Common myeloid progenitor, CD34-positive (primary cell): Measurements from ENCODE around the gene TNIK.
A peak's percentile ranks its signal among the peaks of the same experiment; 100 is the strongest.

Experiments used
- CTCF ChIA-PET: fragments of 350-600 bp; sonication (Branson Sonifier 250); formaldehyde crosslinking; loops from one replicate; lab custom pipeline; 2021; ENCODE audit warnings: antibody characterized with exemption; lab: Charles Lee
- POLR2A ChIA-PET: fragments of 350-600 bp; sonication (Branson Sonifier 250); formaldehyde crosslinking; loops from one replicate; lab custom pipeline; 2021; ENCODE audit warnings: antibody characterized with exemption; lab: Charles Lee
- DNase-seq, 3 donors: peaks; one replicate each; pipeline versions ENCODE4 v3.0.0 to v3.0.0-alpha.2; 2013
- H3K27ac ChIP-seq, 2 experiments: 1 replicate in 1 of 2; 2 replicates in 1 of 2; pipeline ENCODE4 v1.7.0; 2013; ENCODE audit warnings: inconsistent platforms in 2 of 2, low read length in 2 of 2, mild to moderate bottlenecking in 2 of 2, low read depth in 1 of 2, moderate library complexity in 1 of 2; ENCODE audit not compliant: severe bottlenecking in 2 of 2, insufficient read depth in 1 of 2, poor library complexity in 1 of 2
- H3K27me3 ChIP-seq, 5 experiments: replicated peaks in 2 of 5; 1 replicate in 3 of 5; 2 replicates in 2 of 5; pipeline versions ENCODE4 v1.6.1 to v1.7.0; 2013; ENCODE audit warnings: low read length in 4 of 5, mild to moderate bottlenecking in 2 of 5, moderate library complexity in 2 of 5, inconsistent platforms in 1 of 5; ENCODE audit not compliant: insufficient read depth in 5 of 5, control insufficient read depth in 4 of 5
- H3K36me3 ChIP-seq, 4 experiments: 1 replicate in 2 of 4; 2 replicates in 2 of 4; pipeline versions ENCODE4 v1.6.1 to v1.7.0; 2013; ENCODE audit warnings: low read length in 3 of 4, control low read depth in 1 of 4, mild to moderate bottlenecking in 1 of 4; ENCODE audit not compliant: control insufficient read depth in 4 of 4, insufficient read depth in 4 of 4
- H3K4me1 ChIP-seq, 4 experiments: 1 replicate in 3 of 4; 2 replicates in 1 of 4; pipeline versions ENCODE4 v1.6.1 to v1.7.1; 2013; ENCODE audit warnings: low read length in 3 of 4, mild to moderate bottlenecking in 3 of 4, control low read depth in 1 of 4, inconsistent platforms in 1 of 4, moderate library complexity in 1 of 4; ENCODE audit not compliant: control insufficient read depth in 4 of 4, insufficient read depth in 4 of 4; ENCODE audit errors: control extremely low read depth in 1 of 4
- H3K4me3 ChIP-seq, 7 experiments: 1 replicate in 4 of 7; 2 replicates in 3 of 7; pipeline versions ENCODE4 v1.5.1 to v1.7.0; 2013; ENCODE audit warnings: mild to moderate bottlenecking in 7 of 7, low read length in 6 of 7, moderate library complexity in 6 of 7, inconsistent platforms in 2 of 7, low read depth in 2 of 7, control low read depth in 1 of 7; ENCODE audit not compliant: insufficient read depth in 4 of 7, control insufficient read depth in 1 of 7; ENCODE audit errors: extremely low read depth in 1 of 7
- H3K9me3 ChIP-seq, 5 experiments: 1 replicate in 4 of 5; 2 replicates in 1 of 5; pipeline versions ENCODE4 v1.6.1 to v1.7.1; 2013; ENCODE audit warnings: low read length in 4 of 5, mild to moderate bottlenecking in 2 of 5, inconsistent platforms in 1 of 5, low read depth in 1 of 5, moderate library complexity in 1 of 5; ENCODE audit not compliant: control insufficient read depth in 4 of 5, insufficient read depth in 2 of 5; ENCODE audit errors: control extremely low read depth in 1 of 5
- WGBS: methylation state at CpG from one replicate; pipeline ENCODE4 v1.1.5; 2013; ENCODE audit not compliant: insufficient coverage; 5-methylcytosine and 5-hydroxymethylcytosine counted together

TNIK gene

GRCh38 chr3:171378586-171378985 is 81.6 kb downstream of the TNIK start:
- CTCF ChIA-PET: no interaction called here

GRCh38 chr3:171377859-171378258 is 82.3 kb downstream of the TNIK start:
- no peaks in the 10 kb centered on the region for H3K36me3 ChIP-seq
- ChIA-PET POLR2A (no interaction called here), CTCF (interaction anchor here (1.5 kb wide), 1 partner anchor 29 kb away, joined by 3 read pairs; no protein-coding TSS in a partner anchor)
- WGBS: no CpG with 5 or more reads among the region's 1 CpG
- no peaks in the 10 kb centered on the region for H3K27me3 ChIP-seq
- H3K4me1 ChIP-seq: peaks cover 10 to 38% (median 24%) of the 10 kb centered on the region in 4 experiments
- no peak overlapping the region for H3K4me3 ChIP-seq
- no peak overlapping the region for H3K27ac ChIP-seq
- no peak for DNase-seq
- H3K9me3 ChIP-seq: no peaks in the 10 kb centered on the region

More at GRCh38 chr3:171378586-171378985, 81.6 kb downstream of the TNIK start:
- 100% methylated on average over 1 of the region's 5 CpGs for WGBS
- Histone ChIP-seq H3K9me3 (no peaks in the 10 kb centered on the region), H3K27ac (no peak overlapping the region), H3K27me3 (no peaks in the 10 kb centered on the region), H3K4me1 (peaks cover 10 to 36% (median 24%) of the 10 kb centered on the region in 4 experiments), H3K4me3 (no peak overlapping the region), H3K36me3 (no peaks in the 10 kb centered on the region)
- POLR2A ChIA-PET: no interaction called here
- no peak for DNase-seq

GRCh38 chr3:171376596-171376947 is 83.6 kb downstream of the TNIK start:
- no peak overlapping the region for H3K27ac ChIP-seq
- ChIA-PET POLR2A (no interaction called here), CTCF (interaction anchor here (1.5 kb wide), 1 partner anchor 27 kb away, joined by 3 read pairs; no protein-coding TSS in a partner anchor)
- no peaks in the 10 kb centered on the region for H3K27me3 ChIP-seq
- H3K4me1 ChIP-seq: peaks cover 10 to 41% (median 24%) of the 10 kb centered on the region in 4 experiments
- H3K36me3 ChIP-seq: no peaks in the 10 kb centered on the region
- no peaks in the 10 kb centered on the region for H3K9me3 ChIP-seq
- DNase-seq: no peak
- peak overlapping the region in 1 of 7 experiments; percentile 40 for H3K4me3 ChIP-seq

GRCh38 chr3:171375666-171376595 is 84.3 kb downstream of the TNIK start:
- CTCF ChIA-PET: interaction anchor here (0.6 to 1.3 kb wide), 2 partner anchors 12 to 29 kb away, joined by 3 read pairs; no protein-coding TSS in a partner anchor
- 69% methylated on average over 9 of the region's 11 CpGs for WGBS
- Histone ChIP-seq H3K27me3 (no peaks in the 10 kb centered on the region), H3K27ac (peak overlapping the region in 1 of 2 experiments; percentile 61), H3K4me3 (peak overlapping the region in 1 of 7 experiments; percentile 40), H3K36me3 (no peaks in the 10 kb centered on the region), H3K4me1 (peaks cover 10 to 41% (median 24%) of the 10 kb centered on the region in 4 experiments), H3K9me3 (no peaks in the 10 kb centered on the region)
- POLR2A ChIA-PET: no interaction called here
- peak; percentile 50 to 91 (median 89) for DNase-seq

- no peaks in the 10 kb centered on the region for H3K27me3 ChIP-seq
- no peak overlapping the region for H3K4me3 ChIP-seq
- no peak overlapping the region for H3K27ac ChIP-seq
- H3K9me3 ChIP-seq: no peaks in the 10 kb centered on the region
- WGBS: 67% methylated on average over 1 of the region's 3 CpGs
- peak in 2 of 3 donors; percentile 17 to 42 for DNase-seq
- H3K36me3 ChIP-seq: no peaks in the 10 kb centered on the region
- peaks cover 10 to 41% (median 24%) of the 10 kb centered on the region in 4 experiments for H3K4me1 ChIP-seq
- ChIA-PET POLR2A (no interaction called here), CTCF (interaction anchor here (0.6 to 1.5 kb wide), 3 partner anchors 11 to 30 kb away, joined by 3 read pairs; no protein-coding TSS in a partner anchor)
Measured at GRCh38 chr3:171374661-171375285, 85.4 kb downstream of the TNIK start.

GRCh38 chr3:171374260-171374659 is 85.9 kb downstream of the TNIK start:
- WGBS: 0% methylated on average over 1 of the region's 1 CpG
- no peak overlapping the region for H3K4me3 ChIP-seq
- ChIA-PET CTCF (interaction anchor here (1.3 to 1.5 kb wide), 2 partner anchors 10 to 30 kb away, joined by 3 read pairs; no protein-coding TSS in a partner anchor), POLR2A (no interaction called here)
- H3K4me1 ChIP-seq: peaks cover 10 to 41% (median 24%) of the 10 kb centered on the region in 4 experiments
- peak in 1 of 3 donors; percentile 36 for DNase-seq
- no peaks in the 10 kb centered on the region for H3K27me3 ChIP-seq
- no peak overlapping the region for H3K27ac ChIP-seq
- H3K9me3 ChIP-seq: no peaks in the 10 kb centered on the region
- no peaks in the 10 kb centered on the region for H3K36me3 ChIP-seq
